ENCODE measurements around the gene CHL1. TPM values are rescaled to one million over a fixed set of nuclear protein-coding genes. Genes with fewer than 3 reads are reported as not detected.

The CHL1 gene
- polyA plus RNA-seq, 4 donors = under 0.01 to 6.6 (median 1.9) TPM

GRCh38 chr3:294581-294980 lies 98.0 kb downstream of the CHL1 start:
- no peaks in the 10 kb centered on the region for H3K36me3 ChIP-seq (ENCODE audit: control insufficient read depth in 3 of 3, insufficient read depth in 2 of 3, low read depth in 1 of 3, low read length in 3 of 3)
- H3K4me3 ChIP-seq (ENCODE audit: low read depth in 1 of 3, low read length in 3 of 3) = no peak overlapping the region
- H3K27ac ChIP-seq (ENCODE audit: low read depth in 1 of 3, low read length in 2 of 3) = no peak overlapping the region
- no peaks in the 10 kb centered on the region for H3K9me3 ChIP-seq (ENCODE audit: control insufficient read depth in 2 of 2, insufficient read depth in 1 of 2, low read depth in 1 of 2, low read length in 1 of 2)
- no peaks in the 10 kb centered on the region for H3K4me1 ChIP-seq (ENCODE audit: control insufficient read depth in 3 of 3, insufficient read depth in 2 of 3, low read depth in 1 of 3, low read length in 2 of 3)
- DNase-seq (no peak), FAIRE-seq (no peak)
- 90 to 96% (median 92%) methylated on average over 2 of the region's 2 CpGs for WGBS, 3 donors
- H3K27me3 ChIP-seq (ENCODE audit: control insufficient read depth in 3 of 3, insufficient read depth in 3 of 3, low read length in 3 of 3) = no peaks in the 10 kb centered on the region

DNA sequence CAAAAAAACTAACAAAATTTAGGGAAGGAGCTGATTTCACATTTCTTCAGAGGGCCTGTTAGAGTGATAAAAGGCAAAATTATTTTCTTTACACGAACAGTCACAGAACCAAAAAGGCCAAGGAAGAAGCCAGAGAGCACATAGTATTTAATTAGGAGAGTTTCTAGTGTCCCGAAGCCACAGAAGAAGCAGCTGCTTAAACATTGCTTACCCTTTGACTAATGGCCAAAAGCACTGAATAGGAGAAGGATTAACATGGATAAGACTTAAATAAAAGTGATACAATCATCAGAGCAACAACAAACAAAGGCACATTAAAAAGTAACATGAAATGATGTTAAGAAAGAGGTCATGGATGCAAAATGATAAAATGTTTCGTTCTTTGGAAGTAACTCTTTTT lies 98.6 kb downstream of the CHL1 start:
- Histone ChIP-seq H3K9me3 (ENCODE audit: control insufficient read depth in 2 of 2, insufficient read depth in 1 of 2, low read depth in 1 of 2, low read length in 1 of 2) (no peaks in the 10 kb centered on the region), H3K4me3 (ENCODE audit: low read depth in 1 of 3, low read length in 3 of 3) (no peak overlapping the region), H3K36me3 (ENCODE audit: control insufficient read depth in 3 of 3, insufficient read depth in 2 of 3, low read depth in 1 of 3, low read length in 3 of 3) (no peaks in the 10 kb centered on the region), H3K27me3 (ENCODE audit: control insufficient read depth in 3 of 3, insufficient read depth in 3 of 3, low read length in 3 of 3) (no peaks in the 10 kb centered on the region), H3K27ac (ENCODE audit: low read depth in 1 of 3, low read length in 2 of 3) (no peak overlapping the region), H3K4me1 (ENCODE audit: control insufficient read depth in 3 of 3, insufficient read depth in 2 of 3, low read depth in 1 of 3, low read length in 2 of 3) (no peaks in the 10 kb centered on the region)
- DNase-seq = no peak
- WGBS, 3 donors = 51 to 62% (median 56%) methylated on average over 3 of the region's 3 CpGs
- FAIRE-seq = no peak

DNA sequence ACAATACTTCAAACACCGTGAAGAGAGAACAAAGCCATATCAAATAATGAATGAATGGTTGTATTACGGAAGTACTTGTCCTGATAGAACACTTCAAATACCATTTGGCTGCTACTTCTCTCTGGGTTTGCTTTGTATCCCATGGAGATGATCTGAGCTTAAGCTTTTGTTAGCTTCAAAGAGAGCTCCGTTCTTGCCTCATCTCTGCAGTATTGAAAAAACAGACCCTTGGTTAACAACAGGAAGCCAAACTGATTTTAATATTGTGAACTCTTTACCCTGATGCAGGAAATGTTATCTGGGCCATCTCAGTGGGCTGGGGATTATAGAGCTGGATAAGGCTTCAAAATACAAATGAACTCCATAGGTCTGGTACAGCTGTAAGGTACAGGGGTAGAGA lies 101.0 kb downstream of the CHL1 start:
- no peaks in the 10 kb centered on the region for H3K36me3 ChIP-seq (ENCODE audit: control insufficient read depth in 3 of 3, insufficient read depth in 2 of 3, low read depth in 1 of 3, low read length in 3 of 3)
- DNase-seq (no peak), FAIRE-seq (no peak)
- no peak overlapping the region for H3K27ac ChIP-seq (ENCODE audit: low read depth in 1 of 3, low read length in 2 of 3)
- no peaks in the 10 kb centered on the region for H3K27me3 ChIP-seq (ENCODE audit: control insufficient read depth in 3 of 3, insufficient read depth in 3 of 3, low read length in 3 of 3)
- no peak overlapping the region for H3K4me3 ChIP-seq (ENCODE audit: low read depth in 1 of 3, low read length in 3 of 3)
- 77 to 87% (median 79%) methylated on average over 3 of the region's 3 CpGs for WGBS, 3 donors
- no peaks in the 10 kb centered on the region for H3K9me3 ChIP-seq (ENCODE audit: control insufficient read depth in 2 of 2, insufficient read depth in 1 of 2, low read depth in 1 of 2, low read length in 1 of 2)
- H3K4me1 ChIP-seq (ENCODE audit: control insufficient read depth in 3 of 3, insufficient read depth in 2 of 3, low read depth in 1 of 3, low read length in 2 of 3) = no peaks in the 10 kb centered on the region

DNA sequence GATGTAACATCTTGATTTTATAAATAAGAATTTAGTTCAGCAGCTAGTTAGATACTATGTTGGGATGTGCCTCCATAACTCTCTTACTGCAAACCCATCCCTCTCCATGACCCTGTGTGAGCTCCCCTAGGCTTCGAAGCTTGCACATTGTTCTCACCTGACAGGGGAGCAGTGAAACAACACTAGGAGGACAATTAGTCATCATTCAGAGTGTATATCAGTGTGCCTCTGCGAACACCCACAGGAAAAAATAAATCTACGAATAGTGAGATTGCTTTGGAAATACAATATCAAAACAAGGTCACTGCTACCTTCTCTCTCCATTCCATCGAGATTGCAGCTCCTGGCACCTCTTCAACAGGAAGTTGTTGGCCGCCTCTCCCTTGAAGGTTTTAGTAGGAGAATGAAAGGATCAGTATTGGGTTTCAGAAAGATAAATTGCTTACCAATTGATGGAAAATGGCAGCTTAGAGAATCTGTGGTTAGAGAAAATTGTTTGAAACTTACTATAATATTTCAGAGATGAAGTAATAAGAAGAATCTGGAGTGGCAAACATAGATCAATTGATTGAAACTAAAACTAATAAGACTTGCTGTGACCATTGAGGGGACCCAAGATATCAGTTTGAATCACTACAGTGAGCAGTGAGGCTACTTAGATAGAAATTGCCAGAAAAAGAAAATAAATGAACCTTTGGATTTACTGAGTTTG lies 103.2 kb downstream of the CHL1 start:
- Histone ChIP-seq H3K9me3 (ENCODE audit: control insufficient read depth in 2 of 2, insufficient read depth in 1 of 2, low read depth in 1 of 2, low read length in 1 of 2) (no peaks in the 10 kb centered on the region), H3K4me3 (ENCODE audit: low read depth in 1 of 3, low read length in 3 of 3) (no peak overlapping the region), H3K27ac (ENCODE audit: low read depth in 1 of 3, low read length in 2 of 3) (no peak overlapping the region), H3K27me3 (ENCODE audit: control insufficient read depth in 3 of 3, insufficient read depth in 3 of 3, low read length in 3 of 3) (no peaks in the 10 kb centered on the region), H3K36me3 (ENCODE audit: control insufficient read depth in 3 of 3, insufficient read depth in 2 of 3, low read depth in 1 of 3, low read length in 3 of 3) (no peaks in the 10 kb centered on the region), H3K4me1 (ENCODE audit: control insufficient read depth in 3 of 3, insufficient read depth in 2 of 3, low read depth in 1 of 3, low read length in 2 of 3) (no peaks in the 10 kb centered on the region)
- FAIRE-seq = no peak
- 25 to 49% (median 35%) methylated on average over 5 of the region's 5 CpGs for WGBS, 3 donors
- no peak for DNase-seq

DNA sequence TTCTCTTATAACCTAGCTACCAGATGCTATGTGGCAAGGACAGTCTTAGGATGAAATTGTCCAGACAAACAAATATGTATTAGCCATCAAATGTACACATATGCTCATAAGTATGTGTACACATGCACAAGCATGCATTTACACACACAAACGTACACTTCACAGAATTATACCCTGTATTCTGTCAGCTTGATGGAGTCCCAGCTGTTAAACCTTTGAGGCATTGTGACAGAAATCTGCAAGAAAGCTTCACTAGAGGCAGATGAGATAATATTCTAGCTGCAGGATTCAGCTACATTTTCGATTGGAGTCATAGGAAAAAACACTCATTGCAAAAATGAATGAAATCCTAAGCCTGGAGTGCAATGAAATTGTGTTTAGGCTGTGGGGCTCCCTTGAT lies 110.6 kb downstream of the CHL1 start:
- no peak for DNase-seq
- Histone ChIP-seq H3K4me3 (ENCODE audit: low read depth in 1 of 3, low read length in 3 of 3) (no peak overlapping the region), H3K9me3 (ENCODE audit: control insufficient read depth in 2 of 2, insufficient read depth in 1 of 2, low read depth in 1 of 2, low read length in 1 of 2) (no peaks in the 10 kb centered on the region), H3K36me3 (ENCODE audit: control insufficient read depth in 3 of 3, insufficient read depth in 2 of 3, low read depth in 1 of 3, low read length in 3 of 3) (no peaks in the 10 kb centered on the region), H3K4me1 (ENCODE audit: control insufficient read depth in 3 of 3, insufficient read depth in 2 of 3, low read depth in 1 of 3, low read length in 2 of 3) (no peaks in the 10 kb centered on the region), H3K27ac (ENCODE audit: low read depth in 1 of 3, low read length in 2 of 3) (no peak overlapping the region), H3K27me3 (ENCODE audit: control insufficient read depth in 3 of 3, insufficient read depth in 3 of 3, low read length in 3 of 3) (peaks cover 0 to 8% (median 0%) of the 10 kb centered on the region in 3 donors)
- no peak for FAIRE-seq
- 54 to 67% (median 59%) methylated on average over 2 of the region's 2 CpGs for WGBS, 3 donors

GRCh38 chr3:308597-309321 lies 112.2 kb downstream of the CHL1 start:
- H3K4me1 ChIP-seq (ENCODE audit: control insufficient read depth in 3 of 3, insufficient read depth in 2 of 3, low read depth in 1 of 3, low read length in 2 of 3) = no peaks in the 10 kb centered on the region
- H3K4me3 ChIP-seq (ENCODE audit: low read depth in 1 of 3, low read length in 3 of 3) = no peak overlapping the region
- no peaks in the 10 kb centered on the region for H3K36me3 ChIP-seq (ENCODE audit: control insufficient read depth in 3 of 3, insufficient read depth in 2 of 3, low read depth in 1 of 3, low read length in 3 of 3)
- no peak for FAIRE-seq
- H3K27me3 ChIP-seq (ENCODE audit: control insufficient read depth in 3 of 3, insufficient read depth in 3 of 3, low read length in 3 of 3) = peaks cover 0 to 8% (median 0%) of the 10 kb centered on the region in 3 donors
- 48 to 82% (median 71%) methylated on average over 35 of the region's 35 CpGs for WGBS, 3 donors
- no peak for DNase-seq
- no peak overlapping the region for H3K27ac ChIP-seq (ENCODE audit: low read depth in 1 of 3, low read length in 2 of 3)
- no peaks in the 10 kb centered on the region for H3K9me3 ChIP-seq (ENCODE audit: control insufficient read depth in 2 of 2, insufficient read depth in 1 of 2, low read depth in 1 of 2, low read length in 1 of 2)

- FAIRE-seq (no peak), DNase-seq (peak in 1 of 2 donors; percentile 10)
- no peaks in the 10 kb centered on the region for H3K4me1 ChIP-seq (ENCODE audit: control insufficient read depth in 3 of 3, insufficient read depth in 2 of 3, low read depth in 1 of 3, low read length in 2 of 3)
- H3K36me3 ChIP-seq (ENCODE audit: control insufficient read depth in 3 of 3, insufficient read depth in 2 of 3, low read depth in 1 of 3, low read length in 3 of 3) = no peaks in the 10 kb centered on the region
- 17 to 45% (median 17%) methylated on average over 3 of the region's 3 CpGs for WGBS, 3 donors
- no peak overlapping the region for H3K4me3 ChIP-seq (ENCODE audit: low read depth in 1 of 3, low read length in 3 of 3)
- H3K9me3 ChIP-seq (ENCODE audit: control insufficient read depth in 2 of 2, insufficient read depth in 1 of 2, low read depth in 1 of 2, low read length in 1 of 2) = no peaks in the 10 kb centered on the region
- peaks cover 0 to 8% (median 0%) of the 10 kb centered on the region in 3 donors for H3K27me3 ChIP-seq (ENCODE audit: control insufficient read depth in 3 of 3, insufficient read depth in 3 of 3, low read length in 3 of 3)
- no peak overlapping the region for H3K27ac ChIP-seq (ENCODE audit: low read depth in 1 of 3, low read length in 2 of 3)
Observed at GRCh38 chr3:312160-312733, 115.7 kb downstream of the CHL1 start.

DNA sequence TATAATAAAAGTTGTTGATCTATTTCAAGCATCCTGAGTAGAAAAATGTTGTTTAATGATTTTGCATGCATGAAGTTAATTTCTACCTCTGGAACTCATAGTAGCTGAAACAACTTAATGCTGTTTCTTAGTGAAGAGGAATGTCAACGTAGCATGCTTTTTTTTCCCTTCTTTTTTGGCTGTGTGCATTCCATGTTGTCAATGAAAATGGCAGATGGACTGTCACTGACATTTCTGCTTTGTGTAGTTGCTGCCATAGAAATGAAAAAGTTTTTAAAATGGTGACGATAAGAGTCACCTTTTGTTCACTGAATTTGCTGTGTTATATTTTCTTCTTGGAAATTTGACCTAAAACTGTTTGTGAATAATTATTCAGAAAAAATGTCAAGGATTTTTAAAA lies 116.3 kb downstream of the CHL1 start:
- no peaks in the 10 kb centered on the region for H3K36me3 ChIP-seq (ENCODE audit: control insufficient read depth in 3 of 3, insufficient read depth in 2 of 3, low read depth in 1 of 3, low read length in 3 of 3)
- H3K9me3 ChIP-seq (ENCODE audit: control insufficient read depth in 2 of 2, insufficient read depth in 1 of 2, low read depth in 1 of 2, low read length in 1 of 2) = no peaks in the 10 kb centered on the region
- no peak for DNase-seq
- no peaks in the 10 kb centered on the region for H3K4me1 ChIP-seq (ENCODE audit: control insufficient read depth in 3 of 3, insufficient read depth in 2 of 3, low read depth in 1 of 3, low read length in 2 of 3)
- H3K4me3 ChIP-seq (ENCODE audit: low read depth in 1 of 3, low read length in 3 of 3) = no peak overlapping the region
- H3K27me3 ChIP-seq (ENCODE audit: control insufficient read depth in 3 of 3, insufficient read depth in 3 of 3, low read length in 3 of 3) = peaks cover 0 to 8% (median 0%) of the 10 kb centered on the region in 3 donors
- WGBS, 3 donors = 69 to 81% (median 80%) methylated on average over 2 of the region's 2 CpGs
- no peak overlapping the region for H3K27ac ChIP-seq (ENCODE audit: low read depth in 1 of 3, low read length in 2 of 3)
- no peak for FAIRE-seq

All from small intestine (tissue), 7 donors.